Measurements from ENCODE around the gene GARIN5B. TPM values are rescaled to one million over a fixed set of nuclear protein-coding genes. Genes with fewer than 3 reads are reported as not detected.
A peak's percentile ranks its signal among the peaks of the same experiment; 100 is the strongest.

Gene GARIN5B
- total and polyA plus RNA-seq, 2 of the 13 experiments (the other 11 are each of a cell fraction or from before 2014, with no cell fraction given): not detected

- no peaks in the 10 kb centered on the region for H3K36me3 ChIP-seq (replicated peaks in 1 of 2; ENCODE audit: control insufficient read depth in 1 of 2, insufficient read depth in 2 of 2, low read length in 2 of 2)
- no peaks in the 10 kb centered on the region for H3K9me3 ChIP-seq (ENCODE audit: low read length)
- H3K4me1 ChIP-seq (ENCODE audit: insufficient read depth, low read length): peaks cover 66% of the 10 kb centered on the region
- DNase-seq (ENCODE audit: low spot score) (peak; percentile 52), FAIRE-seq (peak; percentile 50), ATAC-seq (peak; percentile 78)
- no peaks in the 10 kb centered on the region for H4K20me1 ChIP-seq (ENCODE audit: insufficient read depth, low read length)
- intact Hi-C loops (cut with micrococcal nuclease; ENCODE audit: unreplicated experiment) (no loop called here), in situ Hi-C loops (cut with HindIII; ENCODE audit: extremely low pct_ligation_motif_present, low pct_unique_long_range_greater_than_20kb) (no loop called here)
- 6% methylated on average over 7 of the region's 43 CpGs for WGBS (ENCODE audit: low lambda C conversion rate)
- peak overlapping the region; percentile 47; the same call in 1 of the 2 replicates for H3K9ac ChIP-seq (ENCODE audit: insufficient read depth, low read depth, low read length)
- H2AFZ ChIP-seq (ENCODE audit: low read length): no peak overlapping the region
- H3K79me2 ChIP-seq (ENCODE audit: insufficient read depth, low read length): no peaks in the 10 kb centered on the region
- peak overlapping the region; percentile 85 for H3K4me2 ChIP-seq (ENCODE audit: low read depth, low read length)
- H3K27me3 ChIP-seq (ENCODE audit: control insufficient read depth in 1 of 2, insufficient read depth in 2 of 2, low read length in 2 of 2): peaks cover 0 to 7% of the 10 kb centered on the region in 2 experiments; a peak in 1 of 5 replicates
- CTCF ChIA-PET (ENCODE audit: low intra/inter-chr PET ratio, low total read pairs): no interaction called here
- no TSS peak for BruUV-seq (replicated peaks)
- peak overlapping the region; percentile 2 to 68 (median 35); a peak in 5 of 6 replicates for H3K4me3 ChIP-seq (replicated peaks in 1 of 3; ENCODE audit: insufficient read depth in 1 of 3, low read depth in 2 of 3, low read length in 3 of 3)
- POLR2A ChIA-PET: interaction anchor here (2.3 kb wide), 1 partner anchor 30 kb away, joined by 6 read pairs; the partner anchor contains the start of gene UBE2S
- no peak overlapping the region for H3K27ac ChIP-seq (ENCODE audit: extremely low read length, insufficient read depth, low read length)
- TF ChIP-seq JARID2 (CRISPR knock-in tag; IDR thresholded peaks at IDR 0.05; ENCODE audit: insufficient replicate concordance) (no peak), PRDM15 (CRISPR knock-in tag; IDR thresholded peaks at IDR 0.05) (peak; percentile 18; the same call in 1 of the 2 replicates), ZNF841 (CRISPR knock-in tag; IDR thresholded peaks at IDR 0.05; ENCODE audit: borderline replicate concordance) (no peak), HIC2 (CRISPR knock-in tag; IDR thresholded peaks at IDR 0.05; ENCODE audit: low read depth) (peak; percentile 37; the same call in 1 of the 2 replicates), KMT2B (CRISPR knock-in tag; IDR thresholded peaks at IDR 0.05) (no peak), ZNF264 (CRISPR knock-in tag; IDR thresholded peaks at IDR 0.05) (peak; percentile 56; the same call in 1 of the 2 replicates), UBTF (CRISPR knock-in tag; IDR thresholded peaks at IDR 0.05) (peak; percentile 84), KLF15 (CRISPR knock-in tag; IDR thresholded peaks at IDR 0.05; ENCODE audit: borderline replicate concordance) (no peak), ZNF724P (CRISPR knock-in tag; IDR thresholded peaks at IDR 0.05; ENCODE audit: borderline replicate concordance) (no peak), NFATC3 (CRISPR knock-in tag; IDR thresholded peaks at IDR 0.05) (no peak), ZNF709 (CRISPR knock-in tag; IDR thresholded peaks at IDR 0.05) (no peak), MYC (CRISPR knock-in tag; IDR thresholded peaks at IDR 0.05; ENCODE audit: borderline replicate concordance) (peak; percentile 65; the same call in 1 of the 2 replicates), ZNF766 (CRISPR knock-in tag; IDR thresholded peaks at IDR 0.05; ENCODE audit: borderline replicate concordance) (0 out of 2 replicates have a peak, but pooled peaks have one; percentile 38), FOXM1 (CRISPR knock-in tag; IDR thresholded peaks at IDR 0.05) (no peak)
Observed at GRCh38 chr19:55377356-55378131, 14.5 kb upstream of the GARIN5B start.
